PC-3 (cell line): ENCODE measurements around the gene PTPRD.

ENCODE experiments used
- CTCF ChIP-seq: fragments of 300-600 bp; sonication (generic); conservative IDR thresholded peaks from 2 replicates; pipeline ENCODE4 v1.5.1; 2017; ENCODE audit warnings: antibody characterized with exemption, low read depth, mild to moderate bottlenecking, low read length
- EZH2 ChIP-seq: fragments of 300-600 bp; sonication (generic); IDR thresholded peaks from one replicate; pipeline ENCODE4 v1.6.1; 2017; ENCODE audit warnings: antibody characterized with exemption, mild to moderate bottlenecking, low read length; ENCODE audit not compliant: unreplicated experiment
- EZH2phosphoT487 ChIP-seq: fragments of 300-600 bp; sonication (generic); IDR thresholded peaks from 2 replicates; pipeline ENCODE4 v1.6.1; 2018; ENCODE audit warnings: mild to moderate bottlenecking, antibody characterized with exemption, low read length, borderline replicate concordance

GRCh38 chr9:8585036-8585435 is 2027.8 kb downstream of the PTPRD start:
- TF ChIP-seq CTCF, result no peak
- no peak for TF ChIP-seq EZH2
- TF ChIP-seq EZH2phosphoT487, result no peak
